GM13976 (cell line): ENCODE data around the gene POLR2E.
A peak's percentile ranks its signal among the peaks of the same experiment; 100 is the strongest.

Source experiments
- DNase-seq: peaks from one replicate; pipeline ENCODE4 v3.0.0; 2012; ENCODE audit warnings: low spot score
- CTCF ChIP-seq: IDR thresholded peaks from 2 replicates; pipeline ENCODE4 v1.5.1; 2012; ENCODE audit warnings: borderline replicate concordance, mild to moderate bottlenecking; ENCODE audit not compliant: insufficient read depth; ENCODE audit errors: extremely low read depth, missing control alignments, control extremely low read depth
- in situ Hi-C: fragments of 300-500 bp; cut with MboI; formaldehyde crosslinking; loops from one replicate; pipeline ENCODE4 v1.12.0; 2022; ENCODE audit warnings: low sequenced_read_pairs, mixed read lengths, inconsistent platforms; ENCODE audit not compliant: unreplicated experiment

The POLR2E gene

GRCh38 chr19:1039646-1040475 lies 55.3 kb downstream of the POLR2E start, which contains the start of gene ABCA7:
TSS of gene ABCA7 (plus strand) at chr19:1040107. CDS start at chr19:1041362, 1,255 bp downstream.
- peak; percentile 97 for DNase-seq
- in situ Hi-C loops: no loop called here
- TF ChIP-seq CTCF: no peak

- no peak for DNase-seq
- in situ Hi-C loops: no loop called here
- TF ChIP-seq CTCF: no peak
Observed at GRCh38 chr19:1038978-1039645, 56.1 kb downstream of the POLR2E start.

GRCh38 chr19:1037621-1038064 lies 57.5 kb downstream of the POLR2E start:
- no peak for DNase-seq
- TF ChIP-seq CTCF: no peak
- in situ Hi-C loops: no loop called here
